Fibroblast of skin of right quadriceps (primary cell): ENCODE results near the gene CD34.
"Not testable (repeated sequence)": the region's sequence is repeated elsewhere in the genome, so short reads cannot be mapped to it uniquely, and the experiment has no call there.

ENCODE experiments used
- DNase-seq: peaks from one replicate; pipeline ENCODE4 v3.0.0-alpha.2; 2013

The CD34 gene

GRCh38 chr1:207926984-207927383, 16.1 kb upstream of the CD34 start:
- no peak for DNase-seq

GRCh38 chr1:207925969-207926368, 15.0 kb upstream of the CD34 start:
- DNase-seq = not testable (repeated sequence)

GRCh38 chr1:207925210-207925609, 14.3 kb upstream of the CD34 start:
- peak; percentile 10 for DNase-seq

GRCh38 chr1:207923561-207923960, 12.6 kb upstream of the CD34 start:
- no peak for DNase-seq

- no peak for DNase-seq
Measured at GRCh38 chr1:207923121-207923520, 12.2 kb upstream of the CD34 start.

DNA sequence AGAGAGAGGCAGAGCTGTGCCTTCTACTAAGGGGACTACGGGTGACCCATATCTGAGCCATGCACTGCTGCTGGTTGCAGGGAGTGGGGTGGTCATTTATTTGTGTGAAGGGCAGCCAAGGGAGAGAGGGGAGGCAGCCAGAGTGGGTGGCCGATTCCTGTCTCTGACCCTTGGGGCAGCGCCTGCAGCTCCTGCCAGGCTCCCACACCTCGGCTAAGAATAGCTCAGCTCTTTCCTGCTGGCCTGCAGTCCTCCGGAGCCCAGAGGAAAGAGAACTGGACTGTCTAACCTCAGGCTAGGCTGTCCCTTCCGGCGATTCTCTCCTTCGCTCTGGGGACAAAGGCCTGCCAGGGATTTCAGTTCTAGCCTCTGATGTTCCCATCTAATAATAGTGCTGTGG, 11.6 kb upstream of the CD34 start:
- DNase-seq = no peak

- DNase-seq = no peak
Measured at GRCh38 chr1:207921321-207921720, 10.4 kb upstream of the CD34 start.

DNA sequence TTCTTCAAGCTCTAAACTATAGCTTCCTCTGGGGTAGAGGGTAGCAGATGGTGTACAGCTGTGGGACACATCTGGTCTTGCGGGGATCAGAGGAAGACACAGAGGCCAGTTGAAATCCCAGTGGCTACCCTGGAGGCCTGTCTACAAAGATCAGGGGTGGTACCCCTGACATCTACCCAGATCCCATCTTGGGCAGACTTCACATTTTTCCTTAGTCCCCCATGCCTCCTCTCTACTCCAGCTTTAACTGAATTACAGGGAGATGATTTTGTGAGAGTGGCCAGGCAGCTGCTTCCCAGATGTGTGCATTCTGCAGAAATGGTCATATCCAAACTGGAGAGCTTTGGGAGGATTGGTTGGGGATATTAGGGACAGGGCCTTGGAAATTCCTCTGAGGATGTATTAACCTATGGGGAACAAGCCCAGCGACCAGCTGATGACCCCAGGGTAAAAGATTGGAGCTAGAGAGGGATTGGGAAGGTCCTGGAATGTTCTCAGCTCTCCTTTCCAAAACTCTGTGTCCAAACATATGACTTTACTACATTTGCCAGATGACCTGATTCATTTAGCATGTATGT, 9.6 kb upstream of the CD34 start:
- DNase-seq = no peak

DNA sequence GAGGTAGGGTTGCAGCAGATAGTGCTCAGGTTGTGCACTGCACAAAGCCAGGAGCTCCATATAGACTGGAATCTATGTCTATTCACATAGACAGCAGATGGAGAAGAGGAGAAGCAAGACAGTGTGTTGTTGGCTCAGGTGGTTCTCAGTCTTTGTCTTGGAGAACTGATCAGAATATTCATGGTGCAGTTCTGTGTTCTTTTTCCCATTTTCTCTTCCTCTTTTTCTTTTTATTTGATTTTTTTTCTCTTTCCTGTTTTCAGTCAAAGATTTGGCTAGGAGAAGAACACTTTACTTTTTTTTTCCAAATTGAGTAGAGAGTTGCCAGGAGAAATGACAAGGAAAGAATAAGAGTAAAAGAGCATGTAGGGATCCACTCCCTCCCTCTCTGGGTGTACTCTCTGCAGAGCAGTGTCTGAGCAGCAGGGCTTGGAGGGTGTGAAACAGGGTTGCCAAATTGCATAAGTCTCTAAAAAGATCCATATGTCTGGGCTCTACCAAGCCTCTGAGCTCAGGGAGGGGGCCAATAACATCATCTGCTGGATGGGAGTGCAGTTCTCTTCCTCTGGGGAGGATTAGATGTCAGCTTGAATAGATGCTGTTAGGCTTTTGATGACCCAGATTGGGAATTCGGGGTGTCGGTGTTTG, 8.7 kb upstream of the CD34 start:
- peak; percentile 50 for DNase-seq

DNA sequence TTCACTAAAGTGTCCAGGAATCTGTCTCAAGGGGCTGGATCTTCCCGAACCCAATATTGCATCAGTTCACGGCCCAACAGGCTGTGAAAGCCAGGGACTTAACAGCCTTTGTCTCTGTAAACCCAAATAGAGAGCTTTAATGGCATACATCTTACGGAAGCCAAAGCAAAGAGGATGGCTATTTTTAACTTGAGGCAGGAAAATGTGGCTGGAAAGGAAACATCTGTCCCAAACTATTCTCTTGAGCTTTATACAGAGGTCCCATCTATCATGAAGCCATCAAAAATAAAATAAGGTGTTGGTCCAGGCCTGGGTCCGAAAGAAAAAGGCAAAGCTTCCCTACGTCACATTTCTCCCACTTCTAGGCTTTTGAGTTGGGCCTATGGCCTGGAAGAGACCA, 7.7 kb upstream of the CD34 start:
- no peak for DNase-seq

DNA sequence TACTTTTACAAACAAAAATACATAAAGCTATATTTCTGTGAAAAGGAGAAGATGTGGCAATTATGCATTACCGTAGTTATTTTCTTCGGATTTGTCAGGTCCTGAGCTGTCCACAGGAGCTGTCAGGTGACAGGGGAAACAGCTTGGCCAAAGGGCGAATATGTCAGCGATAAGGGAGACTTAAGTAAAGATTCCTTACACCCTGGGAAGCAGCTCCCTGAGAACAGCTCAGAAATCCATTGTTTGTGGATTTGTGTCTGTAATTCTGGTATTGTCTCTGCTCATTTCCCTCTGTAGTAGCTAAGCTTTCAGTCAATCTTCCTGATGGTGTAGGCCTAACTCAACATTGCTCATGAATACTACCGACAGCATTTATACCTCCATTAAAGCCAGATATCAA, 7.1 kb upstream of the CD34 start:
- no peak for DNase-seq

GRCh38 chr1:207917080-207917479, 6.2 kb upstream of the CD34 start:
- no peak for DNase-seq

- DNase-seq = no peak
Measured at GRCh38 chr1:207913951-207914350, 3.0 kb upstream of the CD34 start.

- DNase-seq = no peak
Measured at GRCh38 chr1:207911856-207912760, 1.2 kb upstream of the CD34 start.

DNA sequence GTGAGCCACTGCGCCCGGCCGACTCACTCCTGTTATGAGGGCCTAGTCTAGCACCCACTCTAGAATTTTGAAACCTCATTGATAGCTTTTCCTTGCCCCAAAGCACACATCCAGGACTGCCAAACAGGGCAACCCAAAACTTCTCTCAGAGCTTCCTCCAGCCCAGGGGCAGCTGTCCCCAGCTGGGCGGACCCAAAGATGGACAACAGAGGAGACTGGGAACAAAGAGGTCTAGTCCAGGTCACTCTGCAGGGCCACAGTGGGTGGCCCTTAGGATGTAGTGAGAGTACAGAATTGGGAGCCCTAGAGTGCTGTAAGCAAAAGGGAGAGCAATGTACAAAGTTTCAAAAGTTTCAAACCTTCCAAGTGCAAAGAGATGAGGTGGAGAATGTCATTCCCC, 1.2 kb downstream of the CD34 start:
- no peak for DNase-seq

DNA sequence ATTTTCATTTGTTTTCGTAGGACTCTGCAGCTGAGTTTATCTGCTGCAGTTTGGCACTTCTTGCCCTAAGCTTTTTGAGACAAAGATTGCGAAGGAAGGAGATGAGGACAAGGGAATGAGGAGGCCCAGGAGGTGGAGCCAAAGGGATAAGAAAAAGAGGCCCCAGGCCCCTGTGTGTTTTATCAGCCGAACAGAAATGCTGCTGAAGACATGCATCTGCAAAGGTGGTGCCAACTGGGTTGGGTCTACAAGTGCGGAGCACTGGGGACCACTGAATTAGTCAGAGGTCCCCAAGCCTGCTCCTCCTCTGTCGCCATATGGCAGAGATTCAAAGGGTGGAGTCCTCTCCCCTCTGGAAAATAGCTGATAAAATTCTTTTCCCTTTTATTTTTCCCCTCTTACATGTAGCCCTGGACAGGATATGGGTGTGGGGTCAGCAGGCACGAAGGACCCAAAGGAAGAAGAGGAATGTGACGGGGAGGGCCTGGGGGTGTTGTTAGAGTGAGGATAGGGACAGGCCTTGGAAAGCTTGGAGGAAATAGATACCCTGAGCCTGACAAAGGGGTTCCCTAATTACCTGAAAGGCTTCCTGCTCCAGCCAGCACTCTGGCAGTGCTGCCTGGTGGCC, 2.7 kb downstream of the CD34 start:
- no peak for DNase-seq

GRCh38 chr1:207904391-207904790, 6.5 kb downstream of the CD34 start:
- DNase-seq = no peak

DNA sequence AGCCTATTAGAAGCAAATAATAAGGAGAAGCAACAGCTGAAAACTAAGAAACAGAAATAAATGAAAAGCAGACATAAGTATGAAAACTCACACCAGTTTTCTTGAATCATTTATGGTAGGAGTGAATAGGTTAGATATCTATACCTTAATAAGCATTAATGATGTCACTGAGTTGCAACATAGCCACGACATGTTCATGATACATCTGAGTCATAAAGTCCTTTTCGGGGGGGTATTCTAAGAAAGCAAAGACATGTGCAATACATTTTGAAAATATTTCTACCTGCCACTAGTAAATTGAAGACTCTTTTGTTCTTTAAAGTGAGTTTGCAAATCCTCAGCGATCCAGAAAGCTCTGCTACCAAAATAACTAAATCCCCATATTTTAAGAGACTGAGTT, 7.2 kb downstream of the CD34 start:
- peak; percentile 44 for DNase-seq

DNA sequence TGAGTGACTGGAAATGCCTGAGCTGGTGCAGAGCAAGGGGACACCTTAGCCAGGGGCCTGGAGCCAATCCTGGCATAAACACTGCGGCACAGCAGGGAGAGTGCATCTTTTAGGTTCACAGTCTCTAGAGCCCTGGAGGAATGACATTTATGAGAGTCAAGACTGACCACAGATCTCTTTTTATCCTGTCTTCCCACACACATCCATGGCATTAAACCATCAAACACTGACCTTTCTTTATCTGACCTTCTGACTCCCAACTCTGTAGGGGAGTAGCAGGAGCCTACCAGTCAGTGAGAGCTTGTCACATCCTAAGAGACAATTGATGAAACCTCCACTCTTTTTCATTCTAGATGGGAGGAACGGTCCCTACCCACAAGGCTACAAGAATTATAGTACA, 7.9 kb downstream of the CD34 start:
- DNase-seq = no peak

DNA sequence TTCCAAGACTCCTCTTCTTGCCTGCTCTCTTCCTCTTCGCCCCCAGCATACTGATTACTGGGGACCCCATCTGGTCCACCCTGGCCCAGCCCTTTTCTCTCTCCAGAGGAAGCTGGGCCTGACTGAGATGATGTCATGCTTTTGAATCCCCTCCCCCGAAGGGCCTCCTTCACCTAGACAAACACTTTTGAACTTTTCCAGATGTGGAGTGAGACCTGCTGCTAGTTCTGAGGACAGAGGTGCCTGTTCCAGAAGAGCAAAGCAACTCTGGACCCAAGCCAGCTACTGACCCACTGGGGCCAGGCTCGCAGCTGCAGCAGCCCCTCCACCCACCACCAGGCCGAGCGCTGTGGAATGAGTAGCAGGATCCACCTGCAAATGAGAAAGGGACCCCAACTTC, 8.4 kb downstream of the CD34 start:
- DNase-seq = no peak

DNA sequence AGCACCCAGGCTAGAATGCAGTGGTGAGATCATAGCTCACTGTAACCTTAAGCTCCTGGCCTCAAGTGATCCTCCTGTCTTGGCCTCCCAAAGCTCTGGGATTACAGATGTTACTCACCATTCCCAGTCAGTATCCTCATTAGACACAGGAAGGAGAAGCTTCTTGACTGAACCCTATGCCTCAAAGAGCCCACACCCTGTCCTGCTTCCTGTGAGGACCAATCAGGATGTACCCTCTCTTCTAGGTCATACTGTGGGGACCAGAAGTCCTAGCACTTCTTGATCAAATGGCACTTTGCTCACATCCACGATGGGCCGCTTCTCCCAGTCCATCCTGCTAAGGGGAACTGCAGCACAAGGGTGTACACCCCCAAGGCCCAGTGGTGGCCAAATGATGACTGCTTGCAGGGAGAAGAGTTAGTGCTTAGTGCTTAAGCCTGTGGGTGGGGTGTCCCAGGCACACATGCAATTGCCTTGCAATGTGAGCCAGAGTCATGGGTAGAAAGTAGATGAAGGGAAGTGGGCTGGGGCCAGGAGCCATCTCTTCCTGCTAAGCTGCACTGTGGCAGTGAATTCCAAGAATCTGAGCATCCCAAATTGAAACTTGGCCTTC, 9.8 kb downstream of the CD34 start:
- DNase-seq = no peak

- DNase-seq = no peak
Measured at GRCh38 chr1:207898836-207899235, 12.1 kb downstream of the CD34 start.

- DNase-seq = no peak
Measured at GRCh38 chr1:207898260-207898659, 12.7 kb downstream of the CD34 start.
